RWPE1 (cell line): Measurements from ENCODE around the gene GHSR.

ENCODE experiments used
- CTCF ChIA-PET: fragments of 350-600 bp; sonication (Branson Sonifier 250); formaldehyde crosslinking; extraction: SDS; loops from one replicate; lab custom pipeline; 2021; lab: Yijun Ruan, JAX
- POLR2A ChIA-PET: fragments of 400-600 bp; formaldehyde crosslinking; extraction: SDS; loops from one replicate; lab custom pipeline; 2020; ENCODE audit warnings: antibody characterized with exemption; ENCODE audit not compliant: low non-redundant PET; lab: Yijun Ruan, JAX
- DNase-seq: peaks from one replicate; pipeline ENCODE4 v3.0.0; 2012; ENCODE audit warnings: low spot score
- H3K27ac ChIP-seq: fragments of 450-650 bp; 2 replicates; pipeline ENCODE4 v1.5.1; 2017
- TF ChIP-seq, protein P1 (sequence below): fragments of 450-650 bp; conservative IDR thresholded peaks from 2 replicates; pipeline ENCODE4 v1.5.1; 2017; ENCODE audit warnings: low read depth, mild to moderate bottlenecking

GHSR gene

DNA sequence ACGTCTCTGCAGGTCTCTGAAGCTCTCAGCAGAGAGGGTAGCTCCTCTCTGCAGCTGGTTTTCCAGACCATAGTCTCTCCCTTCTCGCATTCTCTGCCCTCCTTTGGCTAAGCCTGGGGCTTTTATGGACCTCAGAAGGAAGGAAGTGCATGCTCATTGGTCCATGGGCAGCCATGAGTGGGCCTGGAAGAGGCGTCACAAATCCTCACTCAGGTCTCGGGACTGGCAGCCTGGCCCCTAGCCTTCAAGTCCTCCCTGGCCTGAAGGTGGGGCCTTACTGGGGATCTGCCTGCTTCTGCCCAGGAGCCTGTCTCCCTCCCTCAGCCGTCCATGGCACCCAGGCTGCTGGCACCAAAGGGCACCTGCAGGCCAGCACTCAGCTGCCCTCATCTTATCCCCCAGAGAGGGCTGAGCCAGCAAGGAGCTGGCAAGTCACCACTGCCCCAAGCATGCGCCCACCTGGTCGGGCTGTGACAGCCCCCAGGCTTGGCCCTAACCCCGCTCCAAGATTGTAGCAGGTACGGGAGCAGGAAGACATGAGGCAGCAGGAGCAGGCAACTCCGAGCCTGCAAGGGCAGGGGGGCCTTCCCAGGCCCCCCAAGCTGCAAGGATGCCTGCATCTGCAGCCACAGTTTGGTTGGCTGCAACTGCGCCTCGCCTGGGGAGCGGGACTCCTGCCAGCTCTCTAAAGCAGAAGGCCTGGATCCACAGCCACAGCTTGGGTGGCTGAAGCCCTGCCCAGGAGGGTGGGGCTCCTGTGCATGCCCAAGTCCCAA, 37.4 kb downstream of the GHSR start:
- ChIA-PET CTCF (interaction anchor here (0.7 kb wide), 1 partner anchor 638 kb away, joined by 3 read pairs; no protein-coding TSS in a partner anchor), POLR2A (interaction anchor here (0.5 kb wide), 1 partner anchor 32 kb away, joined by 3 read pairs; no protein-coding TSS in a partner anchor)
- no peak overlapping the region for H3K27ac ChIP-seq
- DNase-seq, result no peak
- TF ChIP-seq, protein P1, sequence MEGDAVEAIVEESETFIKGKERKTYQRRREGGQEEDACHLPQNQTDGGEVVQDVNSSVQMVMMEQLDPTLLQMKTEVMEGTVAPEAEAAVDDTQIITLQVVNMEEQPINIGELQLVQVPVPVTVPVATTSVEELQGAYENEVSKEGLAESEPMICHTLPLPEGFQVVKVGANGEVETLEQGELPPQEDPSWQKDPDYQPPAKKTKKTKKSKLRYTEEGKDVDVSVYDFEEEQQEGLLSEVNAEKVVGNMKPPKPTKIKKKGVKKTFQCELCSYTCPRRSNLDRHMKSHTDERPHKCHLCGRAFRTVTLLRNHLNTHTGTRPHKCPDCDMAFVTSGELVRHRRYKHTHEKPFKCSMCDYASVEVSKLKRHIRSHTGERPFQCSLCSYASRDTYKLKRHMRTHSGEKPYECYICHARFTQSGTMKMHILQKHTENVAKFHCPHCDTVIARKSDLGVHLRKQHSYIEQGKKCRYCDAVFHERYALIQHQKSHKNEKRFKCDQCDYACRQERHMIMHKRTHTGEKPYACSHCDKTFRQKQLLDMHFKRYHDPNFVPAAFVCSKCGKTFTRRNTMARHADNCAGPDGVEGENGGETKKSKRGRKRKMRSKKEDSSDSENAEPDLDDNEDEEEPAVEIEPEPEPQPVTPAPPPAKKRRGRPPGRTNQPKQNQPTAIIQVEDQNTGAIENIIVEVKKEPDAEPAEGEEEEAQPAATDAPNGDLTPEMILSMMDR, result no peak

DNA sequence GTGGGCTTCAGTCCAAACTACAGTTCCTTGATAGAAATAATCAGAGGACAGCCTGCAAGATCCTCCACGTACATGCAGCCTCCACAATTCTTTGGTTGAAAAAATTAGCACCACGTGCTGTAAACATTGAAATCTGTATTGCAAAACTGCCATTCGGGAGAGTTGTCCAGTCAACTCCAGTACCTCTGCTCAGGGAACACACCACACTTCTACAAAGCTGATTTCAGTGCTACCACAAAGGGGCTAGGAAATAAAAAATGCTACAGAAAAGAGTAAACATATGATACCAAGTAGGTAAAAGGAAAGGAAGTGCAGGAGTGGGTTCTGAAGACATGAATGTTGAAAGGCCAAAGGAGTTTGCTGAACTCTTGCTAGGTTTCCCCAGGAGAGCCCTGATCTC, 40.4 kb downstream of the GHSR start:
- POLR2A ChIA-PET, result no interaction called here
- no peak for DNase-seq
- CTCF ChIA-PET, result no interaction called here
- TF ChIP-seq, protein P1, result no peak
- no peak overlapping the region for H3K27ac ChIP-seq

DNA sequence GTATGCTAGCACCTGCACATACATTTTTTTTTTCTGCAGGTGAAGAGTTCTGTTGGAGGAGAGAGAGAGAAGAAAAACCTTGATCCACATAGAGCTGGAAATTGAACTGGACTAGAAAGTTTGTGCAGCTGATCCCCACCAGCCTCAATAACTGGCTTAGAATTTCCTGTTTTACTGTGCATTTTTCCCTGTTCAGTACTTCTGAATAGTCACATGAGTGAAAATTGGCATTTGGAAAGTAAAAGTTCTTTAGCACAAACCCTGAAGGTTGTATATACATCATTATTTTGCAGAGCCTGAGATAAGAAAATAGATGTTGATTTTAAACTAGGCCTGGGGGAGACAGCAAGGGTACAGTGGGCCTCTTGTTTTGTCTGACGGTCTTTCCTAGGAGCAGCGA, 42.3 kb downstream of the GHSR start:
- POLR2A ChIA-PET, result no interaction called here
- TF ChIP-seq, protein P1, result no peak
- CTCF ChIA-PET, result no interaction called here
- no peak overlapping the region for H3K27ac ChIP-seq
- DNase-seq, result no peak

DNA sequence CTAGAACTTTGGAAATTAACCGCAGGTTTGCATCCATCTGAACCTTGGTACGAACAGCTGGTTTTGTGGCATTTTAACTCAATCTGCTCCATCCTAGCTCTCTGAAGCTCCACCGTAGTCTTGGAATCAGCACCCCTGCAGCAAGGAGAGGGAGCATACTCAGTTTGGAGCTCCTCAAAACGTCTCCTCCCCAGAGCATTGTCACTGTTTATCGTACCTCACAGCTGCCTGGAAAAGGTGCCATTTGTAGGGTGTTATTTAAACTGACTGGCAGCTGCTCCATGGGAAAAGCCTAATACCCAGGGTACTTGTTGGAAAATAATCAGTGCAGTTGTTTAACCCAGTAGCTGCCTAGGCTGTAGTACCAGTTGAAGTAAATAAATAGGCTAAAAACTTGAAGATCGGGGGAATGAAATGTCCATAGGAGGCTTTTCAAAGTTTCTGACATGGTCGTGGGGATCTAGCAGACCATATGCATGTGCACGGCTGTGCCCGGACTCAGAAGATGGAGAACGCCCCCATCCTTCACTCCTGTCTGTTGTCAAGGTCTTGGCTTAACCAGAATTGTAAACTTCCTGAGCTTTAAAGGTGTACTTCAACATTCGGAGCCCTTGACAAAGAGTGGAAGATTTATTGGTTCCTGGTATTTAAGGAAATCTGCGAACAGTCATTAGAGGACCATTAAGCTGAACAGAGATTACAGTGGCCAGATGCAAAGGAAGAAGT, 43.9 kb downstream of the GHSR start:
- DNase-seq, result no peak
- CTCF ChIA-PET, result interaction anchor here (0.5 to 0.6 kb wide), 2 partner anchors 453 to 627 kb away, joined by 3 read pairs; no protein-coding TSS in a partner anchor
- POLR2A ChIA-PET, result no interaction called here
- H3K27ac ChIP-seq, result no peak overlapping the region
- TF ChIP-seq, protein P1, result no peak

DNA sequence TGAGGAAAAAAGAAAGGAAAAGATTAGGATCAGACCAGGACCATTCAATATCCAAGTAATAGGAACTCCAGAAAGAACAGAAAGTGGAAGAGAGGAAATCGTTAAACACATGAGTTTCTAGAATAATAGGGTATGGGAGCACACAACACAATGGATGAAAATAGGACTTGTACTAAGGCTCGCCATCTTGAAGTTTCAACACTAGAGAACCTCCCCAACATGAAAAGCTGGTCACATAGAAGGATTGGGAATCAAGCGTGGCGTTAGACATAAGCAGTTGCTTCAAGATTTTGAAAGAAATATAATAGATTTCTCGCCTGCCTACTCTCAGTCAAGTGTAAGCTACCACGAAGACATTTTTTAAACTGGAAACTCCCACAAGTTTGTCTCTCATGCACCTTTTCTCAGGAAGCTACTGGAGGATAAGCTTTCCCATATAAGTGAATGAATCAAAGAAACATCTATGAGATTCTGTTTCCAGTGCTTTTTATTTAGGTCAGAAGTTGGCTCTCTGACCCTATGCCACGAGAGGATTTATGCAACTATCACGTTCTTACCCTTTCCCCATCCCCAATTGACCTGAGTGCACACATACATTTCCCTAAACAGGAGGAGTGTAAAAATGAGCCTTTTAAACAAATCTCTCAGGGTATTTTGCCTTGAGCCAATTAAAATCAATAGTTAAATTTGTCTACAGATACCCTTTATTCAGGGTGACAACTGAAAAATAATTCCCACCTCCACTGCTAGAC, 45.2 kb downstream of the GHSR start:
- ChIA-PET CTCF (interaction anchor here (0.5 kb wide), 1 partner anchor 392 kb away, joined by 3 read pairs; no protein-coding TSS in a partner anchor), POLR2A (no interaction called here)
- no peak overlapping the region for H3K27ac ChIP-seq
- DNase-seq, result no peak
- TF ChIP-seq, protein P1, result no peak

DNA sequence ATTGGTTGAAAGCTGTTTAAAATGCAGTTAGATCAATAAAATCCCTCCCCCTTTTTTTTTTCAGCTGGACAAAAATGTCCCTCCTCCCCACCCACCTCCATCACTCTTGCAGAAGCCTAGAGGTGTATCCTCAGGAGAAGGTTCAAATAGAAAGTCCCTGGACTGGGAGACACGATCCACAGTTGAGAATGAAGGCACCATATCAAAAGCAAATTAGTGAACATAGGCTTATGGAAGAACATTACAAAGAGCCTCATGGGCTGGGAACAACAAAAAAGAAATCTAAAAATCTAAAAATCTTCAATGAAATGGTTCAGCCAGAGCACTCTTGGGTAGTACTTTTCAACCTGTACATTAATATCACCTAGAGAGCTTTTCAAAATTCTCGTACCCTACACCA, 46.2 kb downstream of the GHSR start:
- DNase-seq, result no peak
- POLR2A ChIA-PET, result no interaction called here
- TF ChIP-seq, protein P1, result no peak
- H3K27ac ChIP-seq, result no peak overlapping the region
- CTCF ChIA-PET, result no interaction called here
